ENCODE measurements around the gene MARVELD3.

- no peak for TF ChIP-seq BCL3 (IDR thresholded peaks at IDR 0.05)
- TF ChIP-seq REST (IDR thresholded peaks at IDR 0.05), result no peak
- no peak for TF ChIP-seq RAD21 (conservative IDR thresholded peaks at IDR 0.05 in 1 of 2, IDR thresholded peaks at IDR 0.05 in 1 of 2)
Measured at GRCh38 chr16:71671165-71671564, 45.2 kb downstream of the MARVELD3 start.

Measured in A549 (cell line).